GM12878 (cell line): ENCODE results near the gene LDLRAD4. TPM values are rescaled to one million over a fixed set of nuclear protein-coding genes. Genes with fewer than 3 reads are reported as not detected.

ENCODE experiments used
- CEBPB ChIP-seq, 2 experiments: fragments of 150-350 bp in 1 of 2; IDR thresholded peaks; 2 replicates each; pipeline ENCODE4 v1.6.1; 2012 to 2014; ENCODE audit warnings: low read depth in 2 of 2, low read length in 2 of 2, borderline replicate concordance in 1 of 2, inconsistent platforms in 1 of 2
- CHD2 ChIP-seq: IDR thresholded peaks from 2 replicates; pipeline ENCODE4 v1.6.1; 2011; ENCODE audit warnings: low read depth, low read length, improper control_type of control experiment, borderline replicate concordance
- EED ChIP-seq: sonication (generic); IDR thresholded peaks from 2 replicates; pipeline ENCODE4 v1.6.1; 2016; ENCODE audit warnings: antibody characterized with exemption, low read depth
- ESRRA ChIP-seq: IDR thresholded peaks from 2 replicates; pipeline ENCODE4 v1.6.1; 2012; ENCODE audit warnings: mild to moderate bottlenecking, low read length, improper control_type of control experiment
- LARP7 ChIP-seq: fragments of 450-650 bp; IDR thresholded peaks from 2 replicates; pipeline ENCODE4 v1.6.1; 2017; ENCODE audit warnings: mild to moderate bottlenecking
- NRF1 ChIP-seq: conservative IDR thresholded peaks from 2 replicates; pipeline ENCODE4 v1.6.1; 2011; ENCODE audit warnings: mild to moderate bottlenecking, low read depth, low read length, improper control_type of control experiment
- RB1 ChIP-seq: fragments of 450-650 bp; formaldehyde crosslinking; IDR thresholded peaks from 2 replicates; pipeline ENCODE4 v1.6.1; 2017; ENCODE audit warnings: mild to moderate bottlenecking, borderline replicate concordance
- REST ChIP-seq: IDR thresholded peaks from 2 replicates; pipeline ENCODE4 v1.6.1; 2012; ENCODE audit warnings: mild to moderate bottlenecking, low read depth, low read length
- RUNX3 ChIP-seq: IDR thresholded peaks from 2 replicates; pipeline ENCODE4 v1.6.1; 2012; ENCODE audit warnings: low read length, inconsistent platforms
- SMARCA5 ChIP-seq: fragments of 450-650 bp; IDR thresholded peaks from 2 replicates; pipeline ENCODE4 v1.6.1; 2017; ENCODE audit warnings: mild to moderate bottlenecking
- STAT3 ChIP-seq: IDR thresholded peaks from 2 replicates; pipeline ENCODE4 v1.6.1; 2011; ENCODE audit warnings: low read depth, low read length, improper control_type of control experiment
- TARDBP ChIP-seq: IDR thresholded peaks from 2 replicates; pipeline ENCODE4 v1.6.1; 2016; ENCODE audit warnings: borderline replicate concordance
- USF2 ChIP-seq: IDR thresholded peaks from 2 replicates; pipeline ENCODE4 v1.6.1; 2011; ENCODE audit warnings: low read depth, low read length, improper control_type of control experiment, borderline replicate concordance
- ZNF207 ChIP-seq: fragments of 450-650 bp; IDR thresholded peaks from 2 replicates; pipeline ENCODE4 v1.6.1; 2014; ENCODE audit warnings: antibody characterized with exemption, mild to moderate bottlenecking, borderline replicate concordance
- ZNF274 ChIP-seq: IDR thresholded peaks from one replicate; pipeline ENCODE4 v1.8.0; 2011; ENCODE audit not compliant: insufficient read length, insufficient read depth
- ZZZ3 ChIP-seq: IDR thresholded peaks from 2 replicates; pipeline ENCODE4 v1.6.1; 2011; ENCODE audit warnings: low read depth; ENCODE audit not compliant: control insufficient read depth, insufficient read length
- polyA plus RNA-seq, 11 experiments: library from polyadenylated mRNA; depleted of rRNA in 4 of 11; unstranded in 6 of 11; stranded (reverse) in 5 of 11; fragments of >200 nt; fragmentation: Nextera tagmentation in 4 of 11; fragmentation: Illumina TruSeq in 1 of 11; extraction: Ambion mirVana in 4 of 11; extraction: Trizol in 1 of 11; gene quantifications; 1 replicate in 1 of 11; 2 replicates in 10 of 11; pipeline versions ENCODE4 v1.2.1 to v1.2.3, GENCODE V29; 2011 to 2016; ENCODE audit warnings: inconsistent platforms in 2 of 11, missing spikeins in 2 of 11, low read depth in 1 of 11
- total RNA-seq, 4 experiments: library from RNA; depleted of rRNA in 3 of 4; stranded (reverse); fragments of >200 nt in 3 of 4; fragmentation: Illumina TruSeq in 1 of 4; extraction: Trizol in 1 of 4; gene quantifications; 2 replicates each; pipeline versions ENCODE4 v1.2.1 to v1.2.3, GENCODE V29; 2013 to 2021
- TF ChIP-seq, protein P1 (sequence below): IDR thresholded peaks from 2 replicates; pipeline ENCODE4 v1.6.1; 2011; ENCODE audit warnings: borderline replicate concordance, low read depth, mild to moderate bottlenecking, moderate library complexity, mixed read lengths, low read length; ENCODE audit not compliant: insufficient read depth; ENCODE audit errors: extremely low read length

The LDLRAD4 gene
- total and polyA plus RNA-seq, 10 of the 15 experiments (the other 5 are each of a cell fraction or from before 2014, with no cell fraction given), result 2.7 to 16.8 (median 11.2) TPM

DNA sequence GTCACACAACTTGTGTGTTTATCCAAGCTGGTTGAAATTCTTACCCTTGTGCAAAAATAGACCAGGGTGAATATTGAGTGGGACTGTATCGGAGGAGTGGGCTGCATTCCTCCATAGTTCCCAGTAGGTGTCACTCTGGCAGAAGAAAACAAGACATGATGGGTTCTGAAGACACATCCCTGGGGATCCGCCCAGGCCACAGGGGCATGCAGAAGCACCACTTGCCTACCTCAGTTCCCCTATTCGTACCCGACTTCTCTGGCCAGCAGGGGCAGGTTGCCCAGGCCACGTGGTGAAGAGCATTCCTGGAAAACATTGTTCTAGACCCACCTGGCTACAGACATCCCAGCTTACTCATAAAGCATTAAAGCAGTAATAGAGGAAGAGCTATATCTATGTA lies 339.6 kb downstream of the LDLRAD4 start (continued):
- TF ChIP-seq EED, result peak; percentile 40; the same call in 1 of the 2 replicates
- TF ChIP-seq RB1, result peak; percentile 73; the same call in 1 of the 2 replicates
- no peak for TF ChIP-seq LARP7
- no peak for TF ChIP-seq ESRRA
- no peak for TF ChIP-seq NRF1
- no peak for TF ChIP-seq CHD2
- TF ChIP-seq SMARCA5, result peak; percentile 38; the same call in 1 of the 2 replicates
- no peak for TF ChIP-seq TARDBP
- TF ChIP-seq, protein P1, sequence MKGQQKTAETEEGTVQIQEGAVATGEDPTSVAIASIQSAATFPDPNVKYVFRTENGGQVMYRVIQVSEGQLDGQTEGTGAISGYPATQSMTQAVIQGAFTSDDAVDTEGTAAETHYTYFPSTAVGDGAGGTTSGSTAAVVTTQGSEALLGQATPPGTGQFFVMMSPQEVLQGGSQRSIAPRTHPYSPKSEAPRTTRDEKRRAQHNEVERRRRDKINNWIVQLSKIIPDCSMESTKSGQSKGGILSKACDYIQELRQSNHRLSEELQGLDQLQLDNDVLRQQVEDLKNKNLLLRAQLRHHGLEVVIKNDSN, result no peak
- TF ChIP-seq ZNF207, result 0 out of 2 replicates have a peak, but pooled peaks have one; percentile 69
- no peak for TF ChIP-seq ZZZ3
- TF ChIP-seq RUNX3, result peak; percentile 33
- no peak for TF ChIP-seq ZNF274
- no peak for TF ChIP-seq STAT3
- TF ChIP-seq CEBPB (IDR thresholded peaks at IDR 0.05; ENCODE audit: borderline replicate concordance in 1 of 2, low read depth in 2 of 2, low read length in 2 of 2), result no peak
- TF ChIP-seq REST, result no peak
- no peak for TF ChIP-seq USF2
